ENCODE data around the gene TSKU. TPM values are rescaled to one million over a fixed set of nuclear protein-coding genes. Genes with fewer than 3 reads are reported as not detected.

The TSKU gene
- total and polyA plus RNA-seq, 2 experiments from 2014 or later = 61.9 to 81.9 TPM

- no peak for TF ChIP-seq EZH2phosphoT487 (IDR thresholded peaks at IDR 0.05; ENCODE audit: low read depth, severe bottlenecking, unreplicated experiment)
- no peak for TF ChIP-seq EZH2 (IDR thresholded peaks at IDR 0.05; ENCODE audit: borderline replicate concordance)
- no peak for TF ChIP-seq CTCF (IDR thresholded peaks at IDR 0.05; ENCODE audit: poor library complexity)
- H3K27ac ChIP-seq = no peak overlapping the region
- no peaks in the 10 kb centered on the region for H3K27me3 ChIP-seq
- no peaks in the 10 kb centered on the region for H4K20me1 ChIP-seq (ENCODE audit: insufficient read depth, poor library complexity, severe bottlenecking)
- no peaks in the 10 kb centered on the region for H3K9me3 ChIP-seq (ENCODE audit: low read depth)
- no peak overlapping the region for H3K4me3 ChIP-seq
- no peak for DNase-seq (ENCODE audit: low spot score)
- H3K4me1 ChIP-seq (ENCODE audit: insufficient read depth) = peaks cover 32% of the 10 kb centered on the region
- no peaks in the 10 kb centered on the region for H3K79me2 ChIP-seq
- no peaks in the 10 kb centered on the region for H3K36me3 ChIP-seq (replicated peaks; ENCODE audit: insufficient read depth, low read depth)
- H3K4me2 ChIP-seq = no peak overlapping the region
- H3K9me2 ChIP-seq (replicated peaks; ENCODE audit: insufficient read depth) = no peaks in the 10 kb centered on the region
- WGBS (ENCODE audit: low lambda C conversion rate, missing lambda C conversion rate) = 80% methylated on average over 10 of the region's 10 CpGs
- H2AFZ ChIP-seq = no peak overlapping the region
These were observed 18.1 kb upstream of the TSKU start for GRCh38 chr11:76764941-76765665.

GRCh38 chr11:76765863-76766350 lies 17.2 kb upstream of the TSKU start:
- no peaks in the 10 kb centered on the region for H3K9me3 ChIP-seq (ENCODE audit: low read depth)
- TF ChIP-seq CTCF (IDR thresholded peaks at IDR 0.05; ENCODE audit: poor library complexity) (no peak), EZH2phosphoT487 (IDR thresholded peaks at IDR 0.05; ENCODE audit: low read depth, severe bottlenecking, unreplicated experiment) (no peak), EZH2 (IDR thresholded peaks at IDR 0.05; ENCODE audit: borderline replicate concordance) (no peak)
- H3K36me3 ChIP-seq (replicated peaks; ENCODE audit: insufficient read depth, low read depth) = no peaks in the 10 kb centered on the region
- no peaks in the 10 kb centered on the region for H4K20me1 ChIP-seq (ENCODE audit: insufficient read depth, poor library complexity, severe bottlenecking)
- H3K4me3 ChIP-seq = no peak overlapping the region
- 80% methylated on average over 5 of the region's 5 CpGs for WGBS (ENCODE audit: low lambda C conversion rate, missing lambda C conversion rate)
- H2AFZ ChIP-seq = no peak overlapping the region
- no peak for DNase-seq (ENCODE audit: low spot score)
- H3K4me1 ChIP-seq (ENCODE audit: insufficient read depth) = peaks cover 40% of the 10 kb centered on the region
- no peaks in the 10 kb centered on the region for H3K9me2 ChIP-seq (replicated peaks; ENCODE audit: insufficient read depth)
- no peaks in the 10 kb centered on the region for H3K27me3 ChIP-seq
- no peak overlapping the region for H3K4me2 ChIP-seq
- H3K27ac ChIP-seq = no peak overlapping the region
- no peaks in the 10 kb centered on the region for H3K79me2 ChIP-seq

- DNase-seq (ENCODE audit: low spot score) = no peak
- Histone ChIP-seq H3K4me1 (ENCODE audit: insufficient read depth) (peaks cover 46% of the 10 kb centered on the region), H3K36me3 (replicated peaks; ENCODE audit: insufficient read depth, low read depth) (no peaks in the 10 kb centered on the region), H3K4me3 (no peak overlapping the region), H2AFZ (no peak overlapping the region), H3K9me2 (replicated peaks; ENCODE audit: insufficient read depth) (no peaks in the 10 kb centered on the region), H3K4me2 (no peak overlapping the region), H3K9me3 (ENCODE audit: low read depth) (no peaks in the 10 kb centered on the region), H3K79me2 (no peaks in the 10 kb centered on the region), H3K27ac (no peak overlapping the region), H4K20me1 (ENCODE audit: insufficient read depth, poor library complexity, severe bottlenecking) (no peaks in the 10 kb centered on the region), H3K27me3 (no peaks in the 10 kb centered on the region)
- 74% methylated on average over 6 of the region's 6 CpGs for WGBS (ENCODE audit: low lambda C conversion rate, missing lambda C conversion rate)
- TF ChIP-seq EZH2 (IDR thresholded peaks at IDR 0.05; ENCODE audit: borderline replicate concordance) = no peak
- no peak for TF ChIP-seq CTCF (IDR thresholded peaks at IDR 0.05; ENCODE audit: poor library complexity)
- TF ChIP-seq EZH2phosphoT487 (IDR thresholded peaks at IDR 0.05; ENCODE audit: low read depth, severe bottlenecking, unreplicated experiment) = no peak
These were observed 16.6 kb upstream of the TSKU start for GRCh38 chr11:76766521-76766920.

Measured in hepatocyte (in vitro differentiated cells).